ENCODE data around the gene AP4E1. TPM values are rescaled to one million over a fixed set of nuclear protein-coding genes. Genes with fewer than 3 reads are reported as not detected.

AP4E1 gene
- total RNA-seq, 1 experiment from 2014 or later: 10.1 TPM

GRCh38 chr15:50891159-50891558 lies 17.3 kb upstream of the AP4E1 start:
- H3K9me2 ChIP-seq (ENCODE audit: insufficient read depth): no peaks in the 10 kb centered on the region
- H3K27ac ChIP-seq (ENCODE audit: low read depth, low read length): no peak overlapping the region
- H4K20me1 ChIP-seq (ENCODE audit: insufficient read depth): no peaks in the 10 kb centered on the region
- no TSS peak for BruUV-seq (replicated peaks)
- TF ChIP-seq SIN3A (IDR thresholded peaks at IDR 0.05; ENCODE audit: low read depth): no peak
- no peak for TF ChIP-seq YY1 (IDR thresholded peaks at IDR 0.05; ENCODE audit: extremely low read depth, insufficient replicate concordance, low read depth, low read length)
- TF ChIP-seq EGR1 (IDR thresholded peaks at IDR 0.05; ENCODE audit: low read depth): no peak
- no peak for TF ChIP-seq POLR2AphosphoS5 (IDR thresholded peaks at IDR 0.05; ENCODE audit: low read depth, low read length)
- TF ChIP-seq MAX (IDR thresholded peaks at IDR 0.05): no peak
- TF ChIP-seq ZFX (IDR thresholded peaks at IDR 0.05): no peak
- TF ChIP-seq ZNF274 (IDR thresholded peaks at IDR 0.05; ENCODE audit: low read depth, low read length): no peak
- no peak for TF ChIP-seq SP1 (IDR thresholded peaks at IDR 0.05; ENCODE audit: low read depth)
- no peak for TF ChIP-seq JUND (IDR thresholded peaks at IDR 0.05)
- no peak for TF ChIP-seq RAD21 (IDR thresholded peaks at IDR 0.05; ENCODE audit: low read depth)
- TF ChIP-seq FOSL1 (IDR thresholded peaks at IDR 0.05; ENCODE audit: low read depth): no peak
- DNase-seq (ENCODE audit: low read depth, low spot score) (no peak), ATAC-seq (no peak)
- ChIA-PET CTCF (no interaction called here), RAD21 (ENCODE audit: low non-redundant PET in 1 of 2, low total read pairs in 2 of 2, uncharacterized antibody in 2 of 2, unreplicated experiment in 2 of 2) (no interaction called here), POLR2A (no interaction called here)
- no peak overlapping the region for H3K4me2 ChIP-seq (ENCODE audit: low read length)
- H3K9ac ChIP-seq (ENCODE audit: low read length): no peak overlapping the region
- no peaks in the 10 kb centered on the region for H3K79me2 ChIP-seq (ENCODE audit: insufficient read depth, low read length)
- H2AFZ ChIP-seq (ENCODE audit: low read depth, low read length, poor library complexity, severe bottlenecking): no peak overlapping the region
- H3K27me3 ChIP-seq (ENCODE audit: insufficient read depth, low read length): no peaks in the 10 kb centered on the region
- intact Hi-C loops (cut with micrococcal nuclease): no loop called here
- no peaks in the 10 kb centered on the region for H3K36me3 ChIP-seq (ENCODE audit: control insufficient read depth in 1 of 2, insufficient read depth in 2 of 2, low read length in 2 of 2)
- no peak overlapping the region for H3K4me3 ChIP-seq (replicated peaks in 1 of 2; ENCODE audit: low read depth in 1 of 2, low read length in 2 of 2)
- H3K4me1 ChIP-seq (ENCODE audit: control insufficient read depth in 1 of 2, insufficient read depth in 2 of 2, low read length in 2 of 2): peaks cover 0 to 2% of the 10 kb centered on the region in 2 experiments; a peak in 1 of 4 replicates
- no peaks in the 10 kb centered on the region for H3K9me3 ChIP-seq (ENCODE audit: control insufficient read depth in 1 of 2, insufficient read depth in 1 of 2, low read depth in 1 of 2, low read length in 2 of 2)

GRCh38 chr15:50893976-50894375 lies 14.5 kb upstream of the AP4E1 start:
- Histone ChIP-seq H3K4me1 (ENCODE audit: control insufficient read depth in 1 of 2, insufficient read depth in 2 of 2, low read length in 2 of 2) (no peaks in the 10 kb centered on the region), H2AFZ (ENCODE audit: low read depth, low read length, poor library complexity, severe bottlenecking) (no peak overlapping the region), H3K27ac (ENCODE audit: low read depth, low read length) (no peak overlapping the region), H3K27me3 (ENCODE audit: insufficient read depth, low read length) (no peaks in the 10 kb centered on the region), H3K9me3 (ENCODE audit: control insufficient read depth in 1 of 2, insufficient read depth in 1 of 2, low read depth in 1 of 2, low read length in 2 of 2) (no peaks in the 10 kb centered on the region), H4K20me1 (ENCODE audit: insufficient read depth) (no peaks in the 10 kb centered on the region), H3K9ac (ENCODE audit: low read length) (no peak overlapping the region), H3K9me2 (ENCODE audit: insufficient read depth) (0 out of 2 replicates have a peak, but pooled peaks cover 3% of the 10 kb centered on the region), H3K79me2 (ENCODE audit: insufficient read depth, low read length) (no peaks in the 10 kb centered on the region), H3K4me3 (replicated peaks in 1 of 2; ENCODE audit: low read depth in 1 of 2, low read length in 2 of 2) (no peak overlapping the region), H3K4me2 (ENCODE audit: low read length) (no peak overlapping the region), H3K36me3 (ENCODE audit: control insufficient read depth in 1 of 2, insufficient read depth in 2 of 2, low read length in 2 of 2) (no peaks in the 10 kb centered on the region)
- ChIA-PET POLR2A (no interaction called here), CTCF (interaction anchor here (0.9 kb wide), 1 partner anchor 9 kb away, joined by 3 read pairs; no protein-coding TSS in a partner anchor), RAD21 (ENCODE audit: low non-redundant PET in 1 of 2, low total read pairs in 2 of 2, uncharacterized antibody in 2 of 2, unreplicated experiment in 2 of 2) (no interaction called here)
- intact Hi-C loops (cut with micrococcal nuclease): no loop called here
- no TSS peak for BruUV-seq (replicated peaks)
- ATAC-seq (no peak), DNase-seq (ENCODE audit: low read depth, low spot score) (no peak)
- TF ChIP-seq FOSL1 (IDR thresholded peaks at IDR 0.05; ENCODE audit: low read depth) (no peak), SRF (IDR thresholded peaks at IDR 0.05; ENCODE audit: low read depth) (no peak), SP1 (IDR thresholded peaks at IDR 0.05; ENCODE audit: low read depth) (no peak), MAX (IDR thresholded peaks at IDR 0.05) (no peak), ZNF274 (IDR thresholded peaks at IDR 0.05; ENCODE audit: low read depth, low read length) (no peak), TCF7L2 (IDR thresholded peaks at IDR 0.05; ENCODE audit: borderline replicate concordance, extremely low read depth, insufficient read depth, insufficient read length) (no peak), JUND (IDR thresholded peaks at IDR 0.05) (no peak), YY1 (IDR thresholded peaks at IDR 0.05; ENCODE audit: extremely low read depth, insufficient replicate concordance, low read depth, low read length) (no peak), ATF3 (IDR thresholded peaks at IDR 0.05) (no peak), REST (IDR thresholded peaks at IDR 0.05; ENCODE audit: low read depth) (no peak), ELF1 (IDR thresholded peaks at IDR 0.05; ENCODE audit: borderline replicate concordance, low read depth) (no peak), EZH2 (IDR thresholded peaks at IDR 0.05) (no peak), POLR2AphosphoS5 (IDR thresholded peaks at IDR 0.05; ENCODE audit: low read depth, low read length) (no peak), POLR2A (IDR thresholded peaks at IDR 0.05; ENCODE audit: borderline replicate concordance, extremely low read depth, insufficient read depth, insufficient read length) (no peak)
